ENCODE measurements around the gene PCDHGA10.
"Not testable (repeated sequence)": the region's sequence is repeated elsewhere in the genome, so short reads cannot be mapped to it uniquely, and the experiment has no call there.

The PCDHGA10 gene

DNA sequence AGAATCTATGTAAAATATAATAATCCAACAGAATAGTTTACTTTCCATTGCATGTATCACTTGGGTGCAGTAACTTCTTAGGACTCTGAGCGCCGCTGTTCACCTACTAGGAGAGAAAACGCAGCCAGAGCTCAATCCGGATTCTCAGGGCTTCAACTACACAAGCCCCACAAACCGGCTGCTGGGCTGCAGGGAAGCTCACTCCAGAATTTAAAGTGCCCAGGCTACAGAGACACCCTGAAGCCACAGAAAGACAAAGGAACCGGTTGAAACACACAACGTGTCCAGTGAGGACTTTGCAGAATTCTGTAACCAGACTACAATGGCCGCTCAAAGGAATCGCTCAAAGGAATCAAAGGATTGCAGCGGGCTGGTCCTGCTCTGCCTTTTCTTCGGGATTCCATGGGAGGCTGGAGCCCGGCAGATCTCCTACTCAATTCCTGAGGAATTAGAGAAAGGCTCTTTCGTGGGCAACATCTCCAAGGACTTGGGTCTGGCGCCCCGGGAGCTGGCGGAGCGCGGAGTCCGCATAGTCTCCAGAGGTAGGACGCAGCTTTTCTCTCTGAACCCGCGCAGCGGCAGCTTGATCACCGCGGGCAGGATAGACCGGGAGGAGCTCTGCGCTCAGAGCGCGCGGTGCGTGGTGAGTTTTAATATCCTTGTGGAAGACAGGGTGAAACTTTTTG is at the start of gene PCDHGA10:
Gene PCDHGA10, plus strand, starts transcription at position 134 of the 686 bp plus-strand sequence. Its CDS starts 189 bp downstream, at position 323.
- in situ Hi-C loops (cut with MboI; ENCODE audit: low sequenced_read_pairs), result loop anchor here (10.0 kb wide), 1 partner anchor 142 kb away; no protein-coding TSS in a partner anchor

DNA sequence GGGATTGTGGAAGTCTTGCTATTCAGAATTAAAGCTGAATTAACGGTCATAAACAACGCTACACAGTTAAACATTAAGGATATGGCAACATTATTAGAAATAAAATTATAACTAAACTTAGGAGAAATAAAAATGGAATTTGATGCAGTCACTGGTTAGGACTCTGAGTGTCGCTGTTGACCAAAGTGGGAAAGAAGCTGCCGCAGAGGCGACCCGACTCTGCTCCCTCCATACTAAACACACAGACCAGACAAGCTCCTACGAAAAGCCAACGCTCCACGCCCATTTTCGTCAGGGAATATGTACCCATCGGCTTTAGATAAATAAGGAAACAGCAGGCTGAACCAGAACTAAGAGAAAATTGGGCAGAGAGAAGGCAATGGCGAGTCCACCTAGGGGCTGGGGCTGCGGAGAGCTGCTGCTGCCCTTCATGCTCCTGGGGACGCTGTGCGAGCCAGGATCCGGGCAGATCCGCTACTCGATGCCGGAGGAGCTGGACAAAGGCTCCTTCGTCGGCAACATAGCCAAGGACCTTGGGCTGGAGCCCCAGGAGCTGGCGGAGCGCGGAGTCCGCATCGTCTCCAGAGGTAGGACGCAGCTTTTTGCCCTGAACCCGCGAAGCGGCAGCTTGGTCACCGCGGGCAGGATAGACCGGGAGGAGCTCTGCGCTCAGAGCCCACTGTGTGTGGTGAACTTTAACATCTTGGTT is 48.7 kb upstream of the PCDHGA10 start, which contains the start of gene PCDHGA5:
Gene PCDHGA5, plus strand, starts transcription at position 211 of the 709 bp plus-strand sequence. Its CDS starts 169 bp downstream, at position 380.
- in situ Hi-C loops (cut with MboI; ENCODE audit: low sequenced_read_pairs), result no loop called here

DNA sequence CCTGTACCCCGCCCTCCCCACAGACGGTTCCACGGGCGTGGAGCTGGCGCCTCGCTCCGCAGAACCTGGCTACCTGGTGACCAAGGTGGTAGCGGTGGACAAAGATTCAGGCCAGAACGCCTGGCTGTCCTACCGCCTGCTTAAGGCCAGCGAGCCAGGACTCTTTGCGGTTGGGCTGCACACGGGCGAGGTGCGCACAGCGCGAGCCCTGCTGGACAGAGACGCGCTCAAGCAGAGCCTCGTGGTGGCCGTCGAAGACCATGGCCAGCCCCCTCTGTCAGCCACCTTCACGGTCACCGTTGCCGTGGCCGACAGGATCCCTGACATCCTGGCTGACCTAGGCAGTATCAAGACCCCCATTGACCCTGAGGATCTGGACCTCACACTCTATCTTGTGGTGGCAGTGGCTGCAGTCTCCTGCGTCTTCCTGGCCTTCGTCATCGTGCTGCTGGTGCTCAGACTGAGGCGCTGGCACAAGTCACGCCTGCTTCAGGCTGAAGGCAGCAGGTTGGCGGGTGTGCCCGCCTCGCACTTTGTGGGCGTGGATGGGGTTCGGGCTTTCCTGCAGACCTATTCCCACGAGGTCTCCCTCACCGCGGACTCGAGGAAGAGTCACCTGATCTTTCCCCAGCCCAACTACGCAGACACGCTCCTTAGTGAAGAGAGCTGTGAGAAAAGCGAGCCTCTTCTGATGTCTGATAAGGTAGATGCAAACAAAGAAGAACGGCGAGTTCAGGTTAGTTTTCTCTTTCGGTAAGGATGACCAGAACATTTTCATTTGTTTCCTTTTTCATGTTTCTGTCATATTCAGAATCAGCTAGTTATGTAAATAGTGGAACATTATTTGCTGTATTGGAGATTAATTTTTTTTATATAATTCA is 46.5 kb upstream of the PCDHGA10 start:
- in situ Hi-C loops (cut with MboI; ENCODE audit: low sequenced_read_pairs), result no loop called here

DNA sequence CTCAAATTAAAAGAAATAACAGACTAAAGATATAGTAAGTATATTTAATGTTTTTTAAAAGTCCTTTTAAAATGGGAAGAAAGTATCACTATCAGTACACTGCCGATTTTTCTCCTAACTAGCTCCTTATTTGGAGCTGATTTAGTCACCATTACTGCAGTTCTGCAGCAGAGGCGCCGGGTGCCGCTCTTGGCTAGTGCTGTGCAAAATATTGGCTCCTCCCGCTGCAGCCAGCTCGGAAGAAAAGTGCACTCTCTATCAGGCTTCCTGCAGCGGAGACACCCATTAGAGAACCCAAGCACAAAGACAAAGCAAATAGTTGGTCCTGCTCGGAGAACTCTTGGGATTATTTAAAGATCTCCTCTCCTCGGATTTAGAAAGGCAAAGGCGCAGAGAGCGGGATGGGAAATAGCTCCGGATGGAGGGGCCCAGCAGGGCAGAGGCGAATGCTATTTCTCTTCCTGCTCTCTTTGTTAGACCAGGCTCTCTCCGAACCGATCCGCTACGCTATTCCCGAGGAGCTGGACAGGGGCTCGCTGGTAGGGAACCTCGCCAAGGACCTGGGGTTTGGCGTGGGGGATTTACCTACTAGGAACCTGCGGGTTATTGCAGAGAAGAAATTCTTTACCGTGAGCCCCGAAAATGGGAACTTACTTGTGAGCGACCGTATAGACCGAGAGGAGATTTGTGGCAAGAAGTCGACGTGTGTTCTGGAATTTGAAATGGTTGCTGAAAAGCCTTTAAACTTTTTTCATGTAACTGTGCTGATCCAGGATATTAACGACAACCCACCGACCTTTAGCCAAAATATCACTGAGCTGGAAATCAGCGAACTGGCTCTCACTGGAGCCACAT is 42.6 kb upstream of the PCDHGA10 start, which contains the start of gene PCDHGB3:
Gene PCDHGB3, plus strand, starts transcription at position 249 of the 855 bp plus-strand sequence. Its CDS starts 153 bp downstream, at position 402.
- in situ Hi-C loops (cut with MboI; ENCODE audit: low sequenced_read_pairs), result no loop called here

DNA sequence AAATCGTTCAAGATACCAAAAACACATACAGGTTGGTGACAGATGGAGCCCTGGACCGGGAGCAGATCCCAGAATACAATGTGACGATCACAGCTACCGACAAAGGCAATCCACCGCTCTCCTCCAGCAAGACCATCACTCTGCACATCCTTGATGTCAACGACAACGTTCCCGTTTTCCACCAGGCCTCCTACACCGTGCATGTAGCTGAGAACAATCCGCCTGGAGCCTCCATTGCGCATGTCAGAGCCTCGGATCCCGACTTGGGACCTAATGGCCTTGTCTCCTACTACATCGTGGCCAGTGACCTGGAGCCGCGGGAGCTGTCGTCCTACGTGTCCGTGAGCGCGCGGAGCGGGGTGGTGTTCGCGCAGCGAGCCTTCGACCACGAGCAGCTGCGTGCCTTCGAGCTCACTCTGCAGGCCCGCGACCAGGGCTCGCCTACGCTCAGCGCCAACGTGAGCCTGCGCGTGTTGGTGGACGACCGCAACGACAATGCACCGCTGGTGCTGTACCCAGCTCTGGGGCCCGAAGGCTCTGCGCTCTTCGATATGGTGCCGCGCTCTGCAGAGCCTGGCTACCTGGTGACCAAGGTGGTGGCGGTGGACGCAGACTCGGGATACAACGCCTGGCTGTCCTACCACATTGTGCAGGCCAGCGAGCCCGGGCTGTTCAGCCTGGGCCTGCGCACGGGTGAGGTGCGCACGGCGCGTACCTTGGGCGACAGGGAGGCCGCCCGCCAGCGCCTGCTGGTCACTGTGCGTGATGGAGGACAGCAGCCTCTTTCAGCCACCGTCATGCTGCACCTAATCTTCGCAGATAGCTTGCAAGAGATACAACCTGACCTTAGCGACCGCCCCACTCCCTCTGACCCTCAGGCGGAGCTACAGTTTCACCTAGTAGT is 41.0 kb upstream of the PCDHGA10 start:
- in situ Hi-C loops (cut with MboI; ENCODE audit: low sequenced_read_pairs), result no loop called here

DNA sequence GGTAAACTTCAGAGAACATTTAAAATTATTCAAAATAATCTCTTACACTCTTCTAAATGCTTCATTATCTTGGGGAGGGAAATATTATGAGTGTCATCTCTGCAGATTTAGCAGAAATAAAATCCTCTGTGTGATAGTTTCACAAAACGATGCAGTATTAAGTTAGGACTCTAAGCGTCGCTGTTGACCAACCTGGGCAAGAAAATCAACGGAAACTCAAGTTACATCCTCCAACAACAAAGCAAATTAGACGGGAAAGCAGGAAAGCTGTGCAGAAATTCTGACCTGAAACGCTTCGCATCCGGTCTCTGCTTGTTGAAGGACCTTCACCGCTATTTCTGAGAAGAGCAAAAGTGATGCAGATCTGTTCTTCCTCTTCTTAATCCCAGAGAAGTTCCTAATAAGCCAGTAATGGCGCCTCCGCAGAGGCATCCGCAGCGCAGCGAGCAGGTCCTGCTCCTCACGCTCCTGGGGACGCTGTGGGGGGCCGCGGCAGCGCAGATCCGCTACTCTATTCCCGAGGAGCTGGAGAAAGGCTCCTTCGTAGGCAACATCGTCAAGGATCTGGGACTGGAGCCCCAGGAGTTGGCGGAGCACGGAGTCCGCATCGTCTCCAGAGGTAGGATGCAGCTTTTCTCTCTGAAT is 39.0 kb upstream of the PCDHGA10 start, which contains the start of gene PCDHGA6:
Gene PCDHGA6, plus strand, starts transcription at position 219 of the 645 bp plus-strand sequence. Its CDS starts 193 bp downstream, at position 412.
- in situ Hi-C loops (cut with MboI; ENCODE audit: low sequenced_read_pairs), result no loop called here

DNA sequence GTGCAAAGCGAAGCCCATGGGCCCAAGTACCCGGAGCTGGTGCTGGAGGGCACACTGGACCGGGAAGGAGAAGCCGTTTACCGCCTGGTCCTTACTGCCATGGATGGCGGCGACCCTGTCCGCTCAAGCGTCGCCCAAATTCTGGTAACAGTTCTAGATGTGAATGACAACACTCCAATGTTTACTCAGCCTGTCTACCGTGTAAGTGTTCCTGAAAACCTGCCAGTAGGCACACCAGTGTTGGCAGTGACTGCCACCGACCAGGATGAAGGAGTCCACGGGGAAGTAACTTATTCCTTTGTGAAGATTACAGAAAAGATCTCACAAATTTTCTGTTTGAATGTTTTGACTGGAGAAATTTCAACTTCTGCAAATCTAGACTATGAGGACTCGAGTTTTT is 38.2 kb upstream of the PCDHGA10 start:
- in situ Hi-C loops (cut with MboI; ENCODE audit: low sequenced_read_pairs), result no loop called here

DNA sequence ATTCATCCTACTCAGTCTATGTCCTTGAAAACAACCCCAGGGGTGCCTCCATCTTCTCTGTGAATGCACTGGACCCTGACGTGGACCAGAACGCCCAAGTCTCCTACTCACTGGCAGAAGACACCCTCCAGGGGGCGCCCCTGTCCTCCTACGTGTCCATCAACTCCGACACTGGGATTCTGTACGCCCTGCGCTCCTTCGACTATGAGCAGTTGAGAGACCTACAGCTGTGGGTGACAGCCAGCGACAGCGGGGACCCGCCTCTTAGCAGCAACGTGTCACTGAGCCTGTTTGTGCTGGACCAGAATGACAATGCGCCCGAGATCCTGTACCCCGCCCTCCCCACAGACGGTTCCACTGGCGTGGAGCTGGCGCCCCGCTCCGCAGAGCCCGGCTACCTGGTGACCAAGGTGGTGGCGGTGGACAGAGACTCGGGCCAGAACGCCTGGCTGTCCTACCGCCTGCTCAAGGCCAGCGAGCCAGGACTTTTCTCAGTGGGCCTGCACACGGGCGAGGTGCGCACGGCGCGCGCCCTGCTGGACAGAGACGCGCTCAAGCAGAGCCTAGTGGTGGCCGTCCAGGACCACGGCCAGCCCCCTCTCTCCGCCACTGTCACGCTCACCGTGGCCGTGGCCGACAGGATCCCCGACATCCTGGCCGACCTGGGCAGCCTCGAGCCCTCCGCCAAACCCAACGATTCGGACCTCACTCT is 37.2 kb upstream of the PCDHGA10 start:
- in situ Hi-C loops (cut with MboI; ENCODE audit: low sequenced_read_pairs), result not testable (repeated sequence)

DNA sequence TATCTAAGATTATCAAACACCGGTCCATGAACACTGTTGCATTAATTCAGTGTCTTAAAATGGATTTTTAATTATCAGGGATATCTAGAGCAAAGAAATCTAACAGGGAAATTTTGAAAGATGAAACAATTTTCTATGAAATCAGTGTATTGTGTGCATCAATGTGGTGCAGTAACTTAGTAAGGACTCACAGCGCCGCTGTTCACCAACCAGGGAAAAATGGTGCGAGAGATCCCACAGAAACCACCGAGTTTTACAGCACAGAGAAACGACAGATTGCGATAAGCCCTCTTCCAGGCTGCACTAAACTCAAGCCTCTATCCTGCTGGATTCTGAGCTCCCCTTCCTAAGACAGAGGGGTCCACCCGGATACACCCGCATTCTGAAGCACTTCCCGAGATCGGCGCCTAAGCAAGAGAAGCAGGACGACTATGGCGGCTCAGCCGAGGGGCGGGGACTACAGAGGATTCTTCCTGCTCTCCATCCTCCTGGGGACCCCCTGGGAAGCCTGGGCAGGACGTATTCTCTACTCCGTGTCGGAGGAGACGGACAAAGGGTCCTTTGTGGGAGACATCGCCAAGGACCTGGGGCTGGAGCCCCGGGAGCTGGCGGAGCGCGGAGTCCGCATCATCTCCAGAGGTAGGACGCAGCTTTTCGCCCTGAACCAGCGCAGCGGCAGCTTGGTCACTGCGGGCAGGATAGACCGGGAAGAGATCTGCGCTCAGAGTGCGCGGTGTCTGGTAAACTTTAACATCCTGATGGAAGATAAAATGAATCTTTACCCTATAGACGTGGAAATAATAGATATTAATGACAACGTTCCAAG is 30.1 kb upstream of the PCDHGA10 start, which contains the start of gene PCDHGA7:
Gene PCDHGA7, plus strand, starts transcription at position 274 of the 826 bp plus-strand sequence. Its CDS starts 158 bp downstream, at position 432.
- in situ Hi-C loops (cut with MboI; ENCODE audit: low sequenced_read_pairs), result no loop called here

DNA sequence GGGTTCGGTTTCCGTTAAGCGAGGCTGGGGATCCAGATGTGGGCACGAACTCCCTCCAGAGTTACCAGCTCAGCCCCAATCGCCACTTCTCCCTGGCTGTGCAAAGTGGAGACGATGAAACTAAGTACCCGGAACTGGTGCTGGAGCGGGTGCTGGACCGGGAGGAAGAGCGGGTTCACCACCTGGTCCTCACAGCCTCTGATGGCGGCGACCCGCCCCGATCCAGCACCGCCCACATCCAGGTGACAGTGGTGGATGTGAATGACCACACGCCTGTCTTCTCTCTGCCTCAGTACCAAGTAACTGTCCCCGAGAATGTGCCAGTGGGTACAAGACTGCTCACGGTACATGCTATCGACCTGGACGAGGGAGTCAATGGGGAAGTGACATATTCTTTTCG is 29.4 kb upstream of the PCDHGA10 start:
- in situ Hi-C loops (cut with MboI; ENCODE audit: low sequenced_read_pairs), result no loop called here

DNA sequence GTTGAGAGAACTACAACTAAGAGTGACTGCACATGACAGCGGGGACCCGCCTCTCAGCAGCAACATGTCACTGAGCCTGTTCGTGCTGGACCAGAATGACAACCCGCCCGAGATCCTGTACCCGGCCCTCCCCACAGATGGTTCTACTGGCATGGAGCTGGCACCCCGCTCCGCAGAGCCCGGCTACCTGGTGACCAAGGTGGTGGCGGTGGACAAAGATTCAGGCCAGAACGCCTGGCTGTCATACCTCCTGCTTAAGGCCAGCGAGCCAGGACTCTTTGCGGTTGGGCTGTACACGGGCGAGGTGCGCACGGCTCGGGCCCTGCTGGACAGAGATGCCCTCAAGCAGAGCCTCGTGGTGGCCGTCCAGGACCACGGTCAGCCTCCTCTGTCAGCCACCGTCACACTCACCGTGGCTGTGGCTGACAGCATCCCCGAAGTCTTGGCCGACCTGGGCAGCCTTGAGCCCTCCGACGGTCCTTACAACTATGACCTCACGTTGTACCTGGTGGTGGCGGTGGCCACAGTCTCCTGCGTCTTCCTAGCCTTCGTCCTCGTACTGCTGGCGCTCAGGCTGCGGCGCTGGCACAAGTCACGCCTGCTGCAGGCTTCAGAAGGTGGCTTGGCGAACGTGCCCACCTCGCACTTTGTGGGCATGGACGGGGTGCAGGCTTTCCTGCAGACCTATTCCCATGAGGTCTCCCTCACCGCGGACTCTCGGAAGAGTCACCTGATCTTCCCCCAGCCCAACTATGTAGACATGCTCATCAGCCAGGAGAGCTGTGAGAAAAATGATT is 28.1 kb upstream of the PCDHGA10 start:
- in situ Hi-C loops (cut with MboI; ENCODE audit: low sequenced_read_pairs), result no loop called here

DNA sequence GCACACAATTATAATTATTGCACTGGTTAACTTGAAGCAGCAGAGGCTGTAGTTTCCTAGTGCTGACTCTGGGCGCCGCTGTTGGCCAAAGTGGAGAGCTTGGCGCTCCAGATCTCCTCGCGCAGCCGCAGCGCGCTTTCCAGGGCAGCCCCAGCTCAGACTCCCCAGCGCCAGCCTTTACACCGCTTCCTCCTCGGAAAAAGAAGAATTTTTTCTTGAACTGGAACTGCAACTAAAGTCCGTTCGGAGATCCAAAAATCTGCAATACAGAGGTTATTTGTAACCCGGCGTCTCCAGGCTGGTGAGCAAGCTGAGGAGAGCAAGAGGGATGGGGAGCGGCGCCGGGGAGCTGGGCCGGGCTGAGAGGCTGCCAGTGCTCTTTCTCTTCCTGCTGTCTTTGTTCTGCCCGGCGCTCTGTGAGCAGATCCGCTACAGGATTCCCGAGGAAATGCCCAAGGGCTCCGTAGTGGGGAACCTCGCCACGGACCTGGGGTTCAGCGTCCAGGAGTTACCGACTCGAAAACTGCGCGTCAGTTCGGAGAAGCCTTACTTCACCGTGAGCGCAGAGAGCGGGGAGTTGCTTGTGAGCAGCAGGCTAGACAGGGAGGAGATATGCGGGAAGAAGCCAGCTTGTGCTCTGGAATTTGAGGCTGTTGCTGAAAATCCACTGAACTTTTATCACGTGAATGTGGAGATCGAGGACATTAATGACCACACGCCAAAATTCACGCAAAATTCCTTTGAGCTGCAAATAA is 25.1 kb upstream of the PCDHGA10 start, which contains the start of gene PCDHGB4:
Gene PCDHGB4, plus strand, starts transcription at position 142 of the 755 bp plus-strand sequence. Its CDS starts 187 bp downstream, at position 329.
- in situ Hi-C loops (cut with MboI; ENCODE audit: low sequenced_read_pairs), result not testable (repeated sequence)

DNA sequence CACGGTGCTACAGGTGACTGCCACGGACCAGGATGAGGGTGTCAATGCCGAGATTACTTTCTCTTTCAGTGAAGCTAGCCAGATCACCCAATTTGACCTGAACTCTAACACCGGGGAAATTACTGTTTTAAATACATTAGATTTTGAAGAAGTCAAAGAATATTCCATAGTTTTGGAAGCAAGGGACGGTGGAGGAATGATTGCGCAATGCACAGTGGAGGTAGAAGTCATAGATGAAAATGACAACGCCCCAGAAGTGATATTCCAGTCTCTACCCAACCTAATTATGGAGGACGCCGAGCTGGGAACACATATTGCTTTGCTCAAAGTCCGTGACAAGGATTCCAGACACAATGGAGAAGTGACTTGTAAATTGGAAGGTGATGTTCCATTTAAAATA is 24.1 kb upstream of the PCDHGA10 start:
- in situ Hi-C loops (cut with MboI; ENCODE audit: low sequenced_read_pairs), result no loop called here

DNA sequence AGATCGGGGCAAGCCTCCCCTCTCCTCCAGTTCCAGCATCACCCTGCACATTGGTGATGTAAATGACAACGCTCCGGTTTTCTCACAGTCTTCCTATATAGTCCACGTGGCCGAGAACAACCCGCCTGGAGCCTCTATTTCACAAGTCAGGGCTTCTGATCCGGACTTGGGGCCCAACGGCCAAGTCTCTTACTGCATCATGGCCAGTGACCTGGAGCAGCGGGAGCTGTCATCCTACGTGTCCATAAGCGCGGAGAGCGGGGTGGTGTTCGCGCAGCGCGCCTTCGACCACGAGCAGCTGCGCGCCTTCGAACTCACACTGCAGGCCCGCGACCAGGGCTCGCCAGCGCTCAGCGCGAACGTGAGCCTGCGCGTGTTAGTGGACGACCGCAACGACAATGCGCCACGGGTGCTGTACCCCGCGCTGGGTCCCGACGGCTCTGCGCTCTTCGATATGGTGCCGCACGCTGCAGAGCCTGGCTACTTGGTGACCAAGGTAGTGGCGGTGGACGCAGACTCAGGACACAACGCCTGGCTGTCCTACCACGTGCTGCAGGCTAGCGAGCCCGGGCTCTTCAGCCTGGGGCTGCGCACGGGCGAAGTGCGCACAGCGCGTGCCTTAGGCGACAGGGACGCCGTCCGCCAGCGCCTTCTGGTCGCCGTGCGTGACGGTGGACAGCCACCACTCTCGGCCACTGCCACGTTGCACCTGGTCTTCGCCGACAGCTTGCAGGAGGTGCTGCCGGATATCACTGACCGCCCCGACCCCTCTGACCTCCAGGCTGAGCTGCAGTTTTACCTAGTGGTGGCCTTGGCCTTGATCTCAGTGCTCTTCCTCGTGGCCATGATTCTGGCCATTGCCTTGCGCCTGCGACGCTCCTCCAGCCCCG is 23.4 kb upstream of the PCDHGA10 start:
- in situ Hi-C loops (cut with MboI; ENCODE audit: low sequenced_read_pairs), result no loop called here

Measured in HL-60/S4 (cell line).